GM23248 (cell line): ENCODE data around the gene MAML3. TPM values are rescaled to one million over a fixed set of nuclear protein-coding genes. Genes with fewer than 3 reads are reported as not detected.

ENCODE experiments used
- DNase-seq: peaks from one replicate; pipeline ENCODE4 v3.0.0-alpha.2; 2015
- H2AFZ ChIP-seq: fragments of 200-600 bp; sonication (generic); 2 replicates; pipeline ENCODE4 v1.6.1; 2016; ENCODE audit warnings: antibody characterized with exemption
- H3F3A ChIP-seq: fragments of 200-600 bp; sonication (generic); 2 replicates; pipeline ENCODE4 v1.6.1; 2016; ENCODE audit warnings: mild to moderate bottlenecking, antibody characterized with exemption, mixed run types; ENCODE audit not compliant: insufficient read depth
- H3K27ac ChIP-seq: fragments of 200-600 bp; sonication (generic); 2 replicates; pipeline ENCODE4 v1.5.1; 2016; ENCODE audit warnings: mild to moderate bottlenecking
- H3K27me3 ChIP-seq: fragments of 200-600 bp; sonication (generic); replicated peaks from 2 replicates; pipeline ENCODE4 v1.6.1; 2016; ENCODE audit warnings: mild to moderate bottlenecking; ENCODE audit not compliant: insufficient read depth
- H3K36me3 ChIP-seq: fragments of 200-600 bp; sonication (generic); 2 replicates; pipeline ENCODE4 v1.6.1; 2016; ENCODE audit warnings: low read depth, mild to moderate bottlenecking
- H3K4me1 ChIP-seq: fragments of 200-600 bp; sonication (generic); 2 replicates; pipeline ENCODE4 v1.6.1; 2016; ENCODE audit warnings: mild to moderate bottlenecking; ENCODE audit not compliant: insufficient read depth
- H3K4me2 ChIP-seq: fragments of 200-600 bp; sonication (generic); one replicate; pipeline ENCODE4 v1.6.1; 2016; ENCODE audit warnings: mild to moderate bottlenecking; ENCODE audit not compliant: unreplicated experiment
- H3K4me3 ChIP-seq: fragments of 200-600 bp; sonication (generic); 2 replicates; pipeline ENCODE4 v1.5.1; 2016; ENCODE audit warnings: mild to moderate bottlenecking
- H3K79me2 ChIP-seq: fragments of 200-600 bp; sonication (generic); 2 replicates; pipeline ENCODE4 v1.6.1; 2016; ENCODE audit warnings: mild to moderate bottlenecking; ENCODE audit not compliant: insufficient read depth
- H3K9ac ChIP-seq: fragments of 200-600 bp; sonication (generic); 2 replicates; pipeline ENCODE4 v1.6.1; 2016; ENCODE audit warnings: mild to moderate bottlenecking
- H3K9me2 ChIP-seq: fragments of 200-600 bp; sonication (generic); 2 replicates; pipeline ENCODE4 v1.6.1; 2016; ENCODE audit warnings: mixed run types, mild to moderate bottlenecking, moderate library complexity; ENCODE audit not compliant: insufficient read depth
- H3K9me3 ChIP-seq: fragments of 200-600 bp; sonication (generic); one replicate; pipeline ENCODE4 v1.6.1; 2017; ENCODE audit warnings: low read depth
- H4K20me1 ChIP-seq: fragments of 200-600 bp; sonication (generic); 2 replicates; pipeline ENCODE4 v1.6.0; 2016; ENCODE audit not compliant: insufficient read depth
- EZH2 ChIP-seq: fragments of 200-600 bp; sonication (generic); IDR thresholded peaks from 2 replicates; pipeline ENCODE4 v1.6.1; 2018; ENCODE audit warnings: antibody characterized with exemption, mild to moderate bottlenecking; ENCODE audit not compliant: insufficient read depth, poor library complexity, severe bottlenecking
- EZH2phosphoT487 ChIP-seq: fragments of 200-600 bp; sonication (generic); IDR thresholded peaks from 2 replicates; pipeline ENCODE4 v1.6.1; 2018; ENCODE audit warnings: antibody characterized with exemption, moderate library complexity, mild to moderate bottlenecking, low read depth; ENCODE audit not compliant: insufficient read depth
- WGBS, 2 experiments: methylation state at CpG; one replicate each; pipeline ENCODE4 v1.1.6; 2015 to 2017; ENCODE audit warnings: low lambda C conversion rate in 2 of 2, low coverage in 1 of 2; ENCODE audit errors: missing lambda C conversion rate in 2 of 2; 5-methylcytosine and 5-hydroxymethylcytosine counted together
- in situ Hi-C: fragments of 300-500 bp; cut with MboI; formaldehyde crosslinking; loops from 2 replicates; pipeline ENCODE4 v1.15.0; 2020
- polyA plus RNA-seq: library from polyadenylated mRNA; unstranded; fragments of >200 nt; fragmentation: Nextera tagmentation; extraction: Ambion mirVana; gene quantifications from 2 replicates; pipeline ENCODE4 v1.2.1, GENCODE V29; 2016
- total RNA-seq: library from RNA; depleted of rRNA; stranded (reverse); fragments of >200 nt; shearing (Covaris generic); gene quantifications from 2 replicates; pipeline ENCODE4 v1.2.3, GENCODE V29; 2014

The MAML3 gene
- total and polyA plus RNA-seq, 2 experiments from 2014 or later: 0.96 to 1.5 TPM

GRCh38 chr4:140031061-140031460 lies 122.9 kb downstream of the MAML3 start:
- WGBS, 2 experiments: 80 to 81% methylated on average over 6 of the region's 6 CpGs
- Histone ChIP-seq H3K36me3 (no peaks in the 10 kb centered on the region), H3K27ac (no peak overlapping the region), H3K4me3 (no peak overlapping the region), H3F3A (no peaks in the 10 kb centered on the region), H3K27me3 (no peaks in the 10 kb centered on the region), H2AFZ (no peak overlapping the region), H3K4me2 (no peak overlapping the region), H3K9me3 (no peaks in the 10 kb centered on the region), H3K9ac (no peak overlapping the region), H3K79me2 (no peaks in the 10 kb centered on the region), H3K4me1 (no peaks in the 10 kb centered on the region), H3K9me2 (no peaks in the 10 kb centered on the region), H4K20me1 (no peaks in the 10 kb centered on the region)
- no peak for DNase-seq
- TF ChIP-seq EZH2: no peak
- no peak for TF ChIP-seq EZH2phosphoT487
- in situ Hi-C loops: no loop called here

DNA sequence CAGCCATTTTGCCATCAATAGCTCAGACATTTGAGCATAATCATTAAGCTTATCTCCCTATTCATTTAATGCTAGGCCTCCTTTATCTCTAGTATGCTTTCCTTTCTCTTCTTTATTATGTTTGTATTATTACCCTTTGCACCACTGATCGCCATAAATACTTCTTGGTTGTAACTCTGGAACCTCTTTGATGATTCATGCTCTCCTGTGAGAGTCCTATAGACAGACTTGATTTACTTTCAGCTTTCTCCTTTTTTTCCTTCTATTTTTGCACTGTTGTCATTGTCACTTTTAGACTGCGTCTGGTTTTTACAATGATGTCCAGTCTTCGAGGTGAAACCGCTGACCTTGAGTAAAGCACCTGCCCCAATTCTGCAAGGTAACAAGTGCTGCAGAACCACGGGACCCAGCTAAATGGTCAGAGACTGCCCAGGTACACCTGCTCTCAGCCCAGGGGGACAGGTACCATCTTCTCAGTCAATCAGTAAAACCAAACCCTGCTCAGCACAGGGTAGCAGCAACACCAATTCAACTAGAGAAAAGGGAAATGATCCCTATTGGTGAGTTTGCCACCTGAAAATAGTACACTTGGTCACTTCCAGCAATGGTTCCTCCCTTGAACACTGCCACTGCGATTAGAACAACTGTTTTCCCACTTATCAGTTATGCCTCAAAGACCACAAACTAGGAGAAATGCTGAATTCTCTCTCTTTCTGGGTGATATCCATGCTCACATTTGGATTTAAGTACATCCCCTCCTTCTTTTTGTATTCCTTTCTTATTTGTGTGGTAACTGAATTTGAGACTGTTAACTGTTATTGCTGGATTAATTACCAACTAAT lies 125.1 kb downstream of the MAML3 start:
- Histone ChIP-seq H3K4me1 (no peaks in the 10 kb centered on the region), H3K9me3 (no peaks in the 10 kb centered on the region), H3K36me3 (no peaks in the 10 kb centered on the region), H3K27ac (no peak overlapping the region), H3F3A (no peaks in the 10 kb centered on the region), H2AFZ (no peak overlapping the region), H3K9ac (no peak overlapping the region), H4K20me1 (no peaks in the 10 kb centered on the region), H3K9me2 (no peaks in the 10 kb centered on the region), H3K27me3 (no peaks in the 10 kb centered on the region), H3K79me2 (no peaks in the 10 kb centered on the region), H3K4me2 (no peak overlapping the region), H3K4me3 (no peak overlapping the region)
- 68 to 74% methylated on average over 6 of the region's 6 CpGs for WGBS, 2 experiments
- TF ChIP-seq EZH2 (no peak), EZH2phosphoT487 (no peak)
- in situ Hi-C loops: no loop called here
- DNase-seq: no peak

- in situ Hi-C loops: no loop called here
- Histone ChIP-seq H3K9ac (no peak overlapping the region), H4K20me1 (no peaks in the 10 kb centered on the region), H3K36me3 (no peaks in the 10 kb centered on the region), H3K27ac (no peak overlapping the region), H3K4me3 (no peak overlapping the region), H3K9me2 (no peaks in the 10 kb centered on the region), H2AFZ (no peak overlapping the region), H3K27me3 (no peaks in the 10 kb centered on the region), H3K4me1 (no peaks in the 10 kb centered on the region), H3K4me2 (no peak overlapping the region), H3F3A (no peaks in the 10 kb centered on the region), H3K79me2 (no peaks in the 10 kb centered on the region), H3K9me3 (no peaks in the 10 kb centered on the region)
- TF ChIP-seq EZH2phosphoT487 (no peak), EZH2 (no peak)
- DNase-seq: no peak
- 84 to 94% methylated on average over 1 of the region's 1 CpG for WGBS, 2 experiments
These were observed 125.9 kb downstream of the MAML3 start for GRCh38 chr4:140028101-140028500.

DNA sequence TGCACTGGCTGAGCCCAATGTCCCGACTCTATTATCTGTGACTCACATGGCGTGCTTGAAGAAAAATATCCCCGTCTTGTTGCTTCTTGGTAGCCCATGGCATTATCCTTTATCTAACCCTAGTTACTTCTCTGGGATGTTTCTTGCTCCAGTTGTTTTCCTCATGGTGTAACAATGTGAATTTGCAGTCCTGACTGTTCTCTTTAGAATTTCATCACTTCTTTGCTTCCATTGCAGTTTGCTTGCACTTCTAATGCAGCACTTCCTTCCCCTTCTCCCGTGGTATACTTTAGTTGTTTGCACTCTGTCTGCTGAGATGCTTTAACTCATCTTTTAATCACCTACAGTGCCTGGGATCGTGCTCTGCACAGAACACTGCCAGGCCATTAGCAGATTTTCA lies 126.9 kb downstream of the MAML3 start:
- WGBS, 2 experiments: 47 to 57% methylated on average over 5 of the region's 5 CpGs
- in situ Hi-C loops: no loop called here
- no peak overlapping the region for H3K27ac ChIP-seq

More for the DNA sequence above, 126.9 kb downstream of the MAML3 start:
- H3K9ac ChIP-seq: no peak overlapping the region
- no peaks in the 10 kb centered on the region for H3K36me3 ChIP-seq
- H3K4me3 ChIP-seq: no peak overlapping the region
- TF ChIP-seq EZH2phosphoT487: no peak
- no peak for TF ChIP-seq EZH2
- no peaks in the 10 kb centered on the region for H3K9me2 ChIP-seq
- no peaks in the 10 kb centered on the region for H3K27me3 ChIP-seq
- no peaks in the 10 kb centered on the region for H3K4me1 ChIP-seq
- H3K4me2 ChIP-seq: no peak overlapping the region
- H3F3A ChIP-seq: no peaks in the 10 kb centered on the region
- peak overlapping the region; percentile 21; the same call in 1 of the 2 replicates for H2AFZ ChIP-seq
- no peaks in the 10 kb centered on the region for H3K79me2 ChIP-seq
- peak; percentile 35 for DNase-seq
- H3K9me3 ChIP-seq: no peaks in the 10 kb centered on the region
- H4K20me1 ChIP-seq: no peaks in the 10 kb centered on the region
